ENCODE data around the gene CREG2.

Gene CREG2

DNA sequence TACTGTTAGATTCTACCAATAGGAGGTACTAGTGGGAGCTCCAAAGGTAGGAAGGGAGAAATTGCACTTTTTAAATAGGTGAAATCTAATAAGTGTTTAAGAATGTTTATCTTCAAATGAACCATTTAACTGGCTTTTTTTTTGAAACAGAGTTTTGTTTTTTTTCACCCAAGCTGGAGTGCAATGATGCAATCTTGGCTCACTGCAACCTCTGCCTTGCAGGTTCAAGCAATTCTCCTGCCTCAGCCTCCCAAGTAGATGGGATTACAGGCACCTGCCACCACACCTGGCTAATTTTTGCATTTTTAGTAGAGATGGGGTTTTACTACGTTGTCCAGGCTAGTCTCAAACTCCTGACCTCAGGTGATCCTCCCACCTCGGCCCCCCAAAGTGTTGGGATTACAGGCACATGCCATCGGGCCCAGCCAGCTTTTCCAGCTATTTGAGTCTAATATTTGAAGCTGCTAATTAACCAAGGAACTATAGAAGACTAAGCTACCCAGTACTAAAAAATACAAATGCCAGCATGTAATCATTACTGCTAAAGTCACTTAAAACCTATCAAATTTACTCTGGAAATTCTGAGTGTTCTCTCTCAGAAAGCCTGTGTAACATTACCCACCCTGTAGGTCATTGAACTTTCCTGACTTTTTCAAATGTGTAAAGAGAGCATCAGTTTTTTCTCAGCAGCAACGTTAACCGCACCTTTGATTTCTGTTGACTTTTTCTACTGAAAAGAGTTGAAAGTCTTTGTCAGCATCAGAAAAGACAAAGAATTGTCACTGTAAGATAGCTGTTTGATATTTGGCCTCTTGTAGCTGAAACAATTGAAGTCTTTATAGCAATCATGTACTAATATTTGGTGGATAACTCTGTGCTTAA, 54.2 kb downstream of the CREG2 start:
- no peak overlapping the region for H3K4me3 ChIP-seq (ENCODE audit: low read depth, low read length)
- TF ChIP-seq, protein P1, sequence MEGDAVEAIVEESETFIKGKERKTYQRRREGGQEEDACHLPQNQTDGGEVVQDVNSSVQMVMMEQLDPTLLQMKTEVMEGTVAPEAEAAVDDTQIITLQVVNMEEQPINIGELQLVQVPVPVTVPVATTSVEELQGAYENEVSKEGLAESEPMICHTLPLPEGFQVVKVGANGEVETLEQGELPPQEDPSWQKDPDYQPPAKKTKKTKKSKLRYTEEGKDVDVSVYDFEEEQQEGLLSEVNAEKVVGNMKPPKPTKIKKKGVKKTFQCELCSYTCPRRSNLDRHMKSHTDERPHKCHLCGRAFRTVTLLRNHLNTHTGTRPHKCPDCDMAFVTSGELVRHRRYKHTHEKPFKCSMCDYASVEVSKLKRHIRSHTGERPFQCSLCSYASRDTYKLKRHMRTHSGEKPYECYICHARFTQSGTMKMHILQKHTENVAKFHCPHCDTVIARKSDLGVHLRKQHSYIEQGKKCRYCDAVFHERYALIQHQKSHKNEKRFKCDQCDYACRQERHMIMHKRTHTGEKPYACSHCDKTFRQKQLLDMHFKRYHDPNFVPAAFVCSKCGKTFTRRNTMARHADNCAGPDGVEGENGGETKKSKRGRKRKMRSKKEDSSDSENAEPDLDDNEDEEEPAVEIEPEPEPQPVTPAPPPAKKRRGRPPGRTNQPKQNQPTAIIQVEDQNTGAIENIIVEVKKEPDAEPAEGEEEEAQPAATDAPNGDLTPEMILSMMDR (IDR thresholded peaks at IDR 0.05; ENCODE audit: insufficient read depth, low read depth, low read length, missing control alignments): no peak
- DNase-seq (ENCODE audit: low read depth): no peak

GRCh38 chr2:101331202-101331601, 56.1 kb downstream of the CREG2 start:
- H3K4me3 ChIP-seq (ENCODE audit: low read depth, low read length): no peak overlapping the region
- TF ChIP-seq, protein P1 (IDR thresholded peaks at IDR 0.05; ENCODE audit: insufficient read depth, low read depth, low read length, missing control alignments): no peak
- no peak for DNase-seq (ENCODE audit: low read depth)

DNA sequence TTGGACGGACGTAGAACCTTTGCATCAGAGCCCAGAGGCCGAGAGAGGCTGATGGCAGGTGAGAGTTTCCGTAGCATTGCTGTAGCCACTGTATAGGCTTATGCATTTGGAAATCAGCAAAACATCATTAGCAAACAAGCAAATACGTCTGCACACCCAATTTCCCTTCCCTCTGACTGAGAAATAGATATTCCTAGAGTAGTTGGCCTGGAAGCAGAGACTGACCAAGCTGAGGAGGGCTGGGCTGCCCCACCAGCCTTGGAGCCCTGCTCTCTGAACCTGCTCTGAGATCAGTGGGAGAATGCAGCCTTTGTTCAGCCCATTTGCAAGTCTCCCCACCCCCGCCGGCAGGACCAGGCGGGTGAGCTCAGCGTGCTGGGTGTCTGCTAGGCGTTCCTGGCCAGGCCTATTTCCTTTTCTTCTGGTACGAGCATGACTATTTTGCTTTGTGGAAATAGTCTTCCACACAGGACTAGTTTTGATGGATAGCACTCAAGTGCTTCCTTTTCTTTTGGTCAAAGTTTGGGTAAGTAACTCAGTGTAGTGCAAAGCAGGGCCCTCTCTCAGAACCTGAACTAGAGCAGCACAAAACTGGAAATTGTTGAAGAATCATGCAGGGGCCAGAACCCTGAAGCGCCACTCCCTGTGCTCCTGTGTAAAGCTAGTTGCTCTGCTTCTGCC, 56.9 kb downstream of the CREG2 start:
- DNase-seq (ENCODE audit: low read depth): no peak
- H3K4me3 ChIP-seq (ENCODE audit: low read depth, low read length): no peak overlapping the region
- TF ChIP-seq, protein P1 (IDR thresholded peaks at IDR 0.05; ENCODE audit: insufficient read depth, low read depth, low read length, missing control alignments): no peak

DNA sequence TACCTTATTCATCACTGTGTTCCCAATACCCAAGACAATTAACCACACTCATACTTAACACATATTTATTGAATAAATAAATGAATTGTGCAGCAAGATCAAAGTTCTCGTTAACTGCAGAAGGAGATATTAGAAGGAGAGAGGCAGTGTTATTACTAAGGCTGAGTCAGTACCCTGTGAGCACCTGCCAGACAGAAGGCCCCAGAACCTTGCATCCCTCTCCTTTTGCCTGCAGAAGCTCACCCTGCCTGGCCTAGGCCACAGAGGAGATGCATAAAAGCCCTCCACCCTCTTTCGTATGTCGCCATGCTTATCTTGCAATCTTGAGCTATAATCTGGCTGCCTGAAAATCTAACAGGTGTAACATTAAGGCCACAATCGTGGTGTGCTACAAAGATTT, 58.3 kb downstream of the CREG2 start:
- H3K4me3 ChIP-seq (ENCODE audit: low read depth, low read length): no peak overlapping the region
- TF ChIP-seq, protein P1 (IDR thresholded peaks at IDR 0.05; ENCODE audit: insufficient read depth, low read depth, low read length, missing control alignments): no peak

GRCh38 chr2:101328474-101329007, 58.8 kb downstream of the CREG2 start:
- DNase-seq (ENCODE audit: low read depth): peak; percentile 36
- TF ChIP-seq, protein P1 (IDR thresholded peaks at IDR 0.05; ENCODE audit: insufficient read depth, low read depth, low read length, missing control alignments): no peak
- H3K4me3 ChIP-seq (ENCODE audit: low read depth, low read length): no peak overlapping the region

More for the DNA sequence above, 58.3 kb downstream of the CREG2 start:
- no peak for DNase-seq (ENCODE audit: low read depth)

DNA sequence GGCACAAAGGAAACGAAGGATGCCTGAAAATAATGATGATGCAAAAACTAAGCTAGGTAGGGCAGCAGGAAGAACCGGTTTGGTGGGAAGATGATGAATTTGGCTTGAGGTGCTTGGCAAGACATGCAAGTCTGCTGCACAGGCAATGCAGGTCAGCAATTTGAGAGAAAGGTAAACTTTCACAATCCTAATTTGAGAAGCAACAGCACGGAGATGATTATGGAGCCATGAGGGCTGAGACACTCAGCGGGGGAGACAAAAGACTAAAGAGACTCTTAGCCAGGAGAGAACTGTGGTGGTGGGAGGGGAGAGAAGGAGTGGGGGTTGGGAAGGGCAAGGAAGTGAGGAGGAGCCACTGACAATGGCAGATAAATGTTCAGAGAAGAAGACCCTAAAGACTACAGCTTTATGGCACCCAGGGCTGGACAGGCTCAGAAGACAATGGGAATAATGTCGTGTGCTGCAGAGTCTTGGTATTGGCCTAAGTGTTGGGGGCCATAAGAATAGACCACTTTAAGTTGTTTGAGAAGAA, 59.4 kb downstream of the CREG2 start:
- no peak for DNase-seq (ENCODE audit: low read depth)
- no peak overlapping the region for H3K4me3 ChIP-seq (ENCODE audit: low read depth, low read length)
- TF ChIP-seq, protein P1 (IDR thresholded peaks at IDR 0.05; ENCODE audit: insufficient read depth, low read depth, low read length, missing control alignments): no peak

All from GM12865 (cell line).